HepG2 (cell line): ENCODE data around the gene ACSF3. TPM values are rescaled to one million over a fixed set of nuclear protein-coding genes. Genes with fewer than 3 reads are reported as not detected.

ENCODE experiments used
- AKNA ChIP-seq: sonication (generic); formaldehyde crosslinking; IDR thresholded peaks from 2 replicates; pipeline ENCODE4 v1.4.0; 2020; ENCODE audit warnings: missing genetic modification reagents, borderline replicate concordance
- ATF3 ChIP-seq: sonication (generic); formaldehyde crosslinking; IDR thresholded peaks from 2 replicates; pipeline ENCODE4 v1.4.0; 2020; ENCODE audit warnings: missing genetic modification reagents
- BATF2 ChIP-seq: sonication (generic); formaldehyde crosslinking; IDR thresholded peaks from 2 replicates; pipeline ENCODE4 v1.8.0; 2022; ENCODE audit warnings: mild to moderate bottlenecking, missing genetic modification reagents, moderate library complexity
- HBP1 ChIP-seq: IDR thresholded peaks from 2 replicates; pipeline ENCODE4 v1.6.1; 2016; ENCODE audit warnings: low read depth, control low read depth
- LCORL ChIP-seq, 2 experiments: fragments of 450-650 bp in 1 of 2; sonication (generic) in 1 of 2; formaldehyde crosslinking in 1 of 2; IDR thresholded peaks; 2 replicates each; pipeline versions ENCODE4 v1.5.0 to v1.6.1; 2017 to 2020; ENCODE audit warnings: antibody characterized with exemption in 1 of 2, missing genetic modification reagents in 1 of 2
- MXD4 ChIP-seq: IDR thresholded peaks from 2 replicates; pipeline ENCODE4 v1.6.1; 2016; ENCODE audit warnings: mild to moderate bottlenecking, missing biosample characterization, missing genetic modification reagents
- SNAPC2 ChIP-seq: sonication (generic); formaldehyde crosslinking; IDR thresholded peaks from 2 replicates; pipeline ENCODE4 v1.8.1; 2022; ENCODE audit warnings: mild to moderate bottlenecking, missing genetic modification reagents
- SSRP1 ChIP-seq: IDR thresholded peaks from 2 replicates; pipeline ENCODE4 v1.6.1; 2016; ENCODE audit warnings: control low read depth
- TFDP2 ChIP-seq: sonication (generic); formaldehyde crosslinking; IDR thresholded peaks from 2 replicates; pipeline ENCODE4 v1.4.0; 2020; ENCODE audit warnings: missing genetic modification reagents
- TGIF2 ChIP-seq: IDR thresholded peaks from 2 replicates; pipeline ENCODE4 v1.6.1; 2016; ENCODE audit warnings: control low read depth, missing compliant biosample characterization
- TRAFD1 ChIP-seq: sonication (generic); formaldehyde crosslinking; IDR thresholded peaks from 2 replicates; pipeline ENCODE4 v1.5.1; 2020; ENCODE audit warnings: missing genetic modification reagents, mild to moderate bottlenecking, borderline replicate concordance
- ZNF180 ChIP-seq: sonication (generic); formaldehyde crosslinking; IDR thresholded peaks from 2 replicates; pipeline ENCODE4 v1.4.0; 2020; ENCODE audit warnings: low read depth, missing genetic modification reagents, borderline replicate concordance
- ZNF337 ChIP-seq: sonication (generic); formaldehyde crosslinking; IDR thresholded peaks from 2 replicates; pipeline ENCODE4 v1.5.1; 2020; ENCODE audit warnings: missing genetic modification reagents, low read depth, mild to moderate bottlenecking, borderline replicate concordance
- ZNF343 ChIP-seq: sonication (generic); formaldehyde crosslinking; IDR thresholded peaks from 2 replicates; pipeline ENCODE4 v1.4.0; 2020; ENCODE audit warnings: mild to moderate bottlenecking, missing genetic modification reagents
- ZNF552 ChIP-seq: sonication (generic); formaldehyde crosslinking; IDR thresholded peaks from 2 replicates; pipeline ENCODE4 v1.9.0; 2022; ENCODE audit warnings: missing genetic modification reagents, mild to moderate bottlenecking, borderline replicate concordance
- ZNF619 ChIP-seq: sonication (generic); formaldehyde crosslinking; IDR thresholded peaks from 2 replicates; pipeline ENCODE4 v1.4.0; 2020; ENCODE audit warnings: mild to moderate bottlenecking, missing genetic modification reagents
- ZSCAN25 ChIP-seq: sonication (generic); formaldehyde crosslinking; IDR thresholded peaks from 2 replicates; pipeline ENCODE4 v1.8.0; 2022; ENCODE audit warnings: mild to moderate bottlenecking, missing genetic modification reagents
- polyA plus RNA-seq, 8 experiments: library from polyadenylated mRNA; depleted of rRNA in 3 of 8; stranded (reverse) in 7 of 8; unstranded in 1 of 8; fragments of >200 nt; fragmentation: Illumina TruSeq in 4 of 8; extraction: Trizol in 4 of 8; gene quantifications; 2 replicates each; pipeline versions ENCODE4 v1.2.1 to v1.2.3, GENCODE V29; 2011 to 2016; ENCODE audit warnings: low read depth in 4 of 8, missing spikeins in 1 of 8, mixed read lengths in 1 of 8; ENCODE audit not compliant: insufficient read depth in 1 of 8
- total RNA-seq, 5 experiments: library from RNA; depleted of rRNA; stranded (reverse); fragments of >200 nt; fragmentation: Illumina TruSeq; extraction: Trizol; gene quantifications; 2 replicates each; pipeline ENCODE4 v1.2.3, GENCODE V29; 2016; ENCODE audit warnings: low read depth in 1 of 5

Gene ACSF3
- total and polyA plus RNA-seq, 2 of the 13 experiments (the other 11 are each of a cell fraction or from before 2014, with no cell fraction given), result 14.9 to 30.6 TPM

GRCh38 chr16:89191033-89191900 lies 97.6 kb downstream of the ACSF3 start (continued):
- TF ChIP-seq MXD4 (CRISPR knock-in tag) (peak; percentile 83), AKNA (CRISPR knock-in tag) (no peak), SSRP1 (CRISPR knock-in tag) (no peak), ZNF552 (peak; percentile 61; the same call in 1 of the 2 replicates), ATF3 (CRISPR knock-in tag) (no peak; the same call in 1 of the 2 replicates), ZNF619 (CRISPR knock-in tag) (no peak), SNAPC2 (no peak; the same call in 1 of the 2 replicates), ZNF343 (CRISPR knock-in tag) (no peak), TFDP2 (CRISPR knock-in tag) (peak; percentile 76), ZNF337 (CRISPR knock-in tag) (no peak), ZNF180 (CRISPR knock-in tag) (0 out of 2 replicates have a peak, but pooled peaks have one; percentile 58), TRAFD1 (CRISPR knock-in tag) (no peak), ZSCAN25 (CRISPR knock-in tag) (peak; percentile 81; the same call in 1 of the 2 replicates), HBP1 (no peak), LCORL (IDR thresholded peaks at IDR 0.05) (no peak), LCORL (CRISPR knock-in tag; IDR thresholded peaks at IDR 0.05) (no peak; the same call in 1 of the 2 replicates), TGIF2 (CRISPR knock-in tag) (no peak), BATF2 (CRISPR knock-in tag) (0 out of 2 replicates have a peak, but pooled peaks have one; percentile 64)
